ENCODE data around the gene RIGI.
A peak's percentile ranks its signal among the peaks of the same experiment; 100 is the strongest.

Gene RIGI

DNA sequence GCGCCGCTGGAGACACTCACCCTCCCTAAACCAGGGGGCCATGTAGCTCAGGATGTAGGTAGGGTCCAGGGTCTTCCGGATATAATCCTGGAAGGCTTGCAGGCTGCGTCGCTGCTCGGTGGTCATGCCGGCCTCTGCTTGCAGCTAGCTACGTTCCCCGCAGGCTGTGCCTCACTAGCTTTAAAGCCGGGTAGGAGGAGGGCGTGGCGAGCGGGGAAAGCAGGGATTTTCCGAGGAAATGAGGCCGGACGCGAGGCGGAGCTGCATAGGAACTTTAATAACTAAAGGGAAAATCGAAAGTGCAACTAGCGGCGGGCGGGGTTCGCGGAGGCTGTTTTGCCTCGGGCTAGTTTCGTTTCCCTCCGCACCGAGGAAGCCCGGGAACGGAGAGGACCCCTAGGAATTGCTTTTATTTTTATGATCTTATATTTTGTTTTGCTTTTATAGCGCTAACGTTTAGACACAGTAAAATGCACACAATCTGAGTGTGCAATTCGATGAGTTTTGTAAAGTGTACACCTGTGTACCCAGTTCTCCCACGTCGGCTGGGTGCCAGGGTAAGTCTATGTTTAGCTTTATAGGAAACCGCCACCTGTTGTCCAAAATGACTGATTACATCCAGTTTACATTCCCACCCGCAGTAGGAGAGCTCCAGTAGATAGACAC, at the start of gene RIGI:
Gene RIGI, minus strand, starts transcription at position 156 of the 666 bp plus-strand sequence. Its CDS starts 30 bp downstream, at position 126.
- no peak for TF ChIP-seq JUND (IDR thresholded peaks at IDR 0.05; ENCODE audit: low read depth)
- peak in 1 of 2 experiments; percentile 93 for DNase-seq (ENCODE audit: low read depth in 1 of 2, low spot score in 1 of 2)
- in situ Hi-C loops (cut with HindIII; ENCODE audit: low pct_unique_long_range_greater_than_20kb, low sequenced_read_pairs): no loop called here

GRCh38 chr9:32574858-32575257, 48.9 kb upstream of the RIGI start:
- DNase-seq (ENCODE audit: low read depth in 1 of 2, low spot score in 1 of 2): no peak
- TF ChIP-seq JUND (IDR thresholded peaks at IDR 0.05; ENCODE audit: low read depth): no peak
- in situ Hi-C loops (cut with HindIII; ENCODE audit: low pct_unique_long_range_greater_than_20kb, low sequenced_read_pairs): no loop called here

- no peak for TF ChIP-seq JUND (IDR thresholded peaks at IDR 0.05; ENCODE audit: low read depth)
- in situ Hi-C loops (cut with HindIII; ENCODE audit: low pct_unique_long_range_greater_than_20kb, low sequenced_read_pairs): no loop called here
- DNase-seq (ENCODE audit: low read depth in 1 of 2, low spot score in 1 of 2): no peak
These were observed 47.8 kb upstream of the RIGI start for GRCh38 chr9:32573821-32574220.

- in situ Hi-C loops (cut with HindIII; ENCODE audit: low pct_unique_long_range_greater_than_20kb, low sequenced_read_pairs): no loop called here
- TF ChIP-seq JUND (IDR thresholded peaks at IDR 0.05; ENCODE audit: low read depth): no peak
- peak; percentile 67 to 91 for DNase-seq (ENCODE audit: low read depth in 1 of 2, low spot score in 1 of 2)
These were observed 47.0 kb upstream of the RIGI start, which contains the start of gene NDUFB6 for GRCh38 chr9:32572900-32573523. NDUFB6 (minus strand) TSS chr9:32573159; CDS start chr9:32573060, 99 bp downstream.

- no peak for TF ChIP-seq JUND (IDR thresholded peaks at IDR 0.05; ENCODE audit: low read depth)
- in situ Hi-C loops (cut with HindIII; ENCODE audit: low pct_unique_long_range_greater_than_20kb, low sequenced_read_pairs): no loop called here
- peak in 1 of 2 experiments; percentile 54 for DNase-seq (ENCODE audit: low read depth in 1 of 2, low spot score in 1 of 2)
These were observed 46.2 kb upstream of the RIGI start for GRCh38 chr9:32571969-32572899.

DNA sequence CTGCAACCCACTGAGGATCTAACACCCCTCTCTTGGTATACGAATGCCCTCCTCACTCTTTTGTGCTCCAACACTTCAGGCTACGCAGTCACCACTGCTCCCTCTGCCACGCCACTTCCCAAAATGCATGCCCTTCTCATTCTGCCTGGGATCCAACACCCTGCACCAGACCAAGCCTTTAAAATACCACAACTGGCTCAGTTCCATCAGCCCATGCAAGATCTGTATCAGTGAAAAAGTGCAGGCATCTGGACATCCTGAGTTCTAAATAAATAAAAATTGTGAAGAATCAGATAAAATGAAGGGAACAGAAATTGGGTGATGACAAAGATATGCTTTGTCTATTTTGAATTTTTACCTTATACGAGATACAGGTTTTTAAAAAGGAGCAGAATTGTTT, 44.3 kb upstream of the RIGI start:
- DNase-seq (ENCODE audit: low read depth in 1 of 2, low spot score in 1 of 2): no peak
- in situ Hi-C loops (cut with HindIII; ENCODE audit: low pct_unique_long_range_greater_than_20kb, low sequenced_read_pairs): no loop called here
- TF ChIP-seq JUND (IDR thresholded peaks at IDR 0.05; ENCODE audit: low read depth): no peak

DNA sequence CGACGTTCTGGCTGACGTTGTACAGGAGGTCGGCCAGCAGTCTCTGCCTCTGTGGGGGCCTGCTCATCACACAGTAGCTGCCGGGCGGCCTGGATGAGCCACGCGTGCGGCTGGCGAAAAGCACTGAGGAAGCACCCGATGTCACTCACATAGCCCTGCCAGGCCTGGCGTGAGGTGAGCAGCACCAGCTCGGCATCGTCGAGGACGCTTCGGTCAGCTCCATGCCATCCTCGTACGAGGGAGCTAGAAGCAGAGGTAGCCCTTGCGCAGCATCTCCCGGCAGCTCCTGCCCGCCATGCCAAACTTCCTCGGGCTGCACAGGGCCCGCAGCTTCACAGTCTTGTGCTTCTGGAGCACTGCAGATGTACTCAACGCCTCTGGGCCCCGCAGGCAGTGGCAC, 40.8 kb upstream of the RIGI start:
- no peak for TF ChIP-seq JUND (IDR thresholded peaks at IDR 0.05; ENCODE audit: low read depth)
- no peak for DNase-seq (ENCODE audit: low read depth in 1 of 2, low spot score in 1 of 2)
- in situ Hi-C loops (cut with HindIII; ENCODE audit: low pct_unique_long_range_greater_than_20kb, low sequenced_read_pairs): no loop called here

DNA sequence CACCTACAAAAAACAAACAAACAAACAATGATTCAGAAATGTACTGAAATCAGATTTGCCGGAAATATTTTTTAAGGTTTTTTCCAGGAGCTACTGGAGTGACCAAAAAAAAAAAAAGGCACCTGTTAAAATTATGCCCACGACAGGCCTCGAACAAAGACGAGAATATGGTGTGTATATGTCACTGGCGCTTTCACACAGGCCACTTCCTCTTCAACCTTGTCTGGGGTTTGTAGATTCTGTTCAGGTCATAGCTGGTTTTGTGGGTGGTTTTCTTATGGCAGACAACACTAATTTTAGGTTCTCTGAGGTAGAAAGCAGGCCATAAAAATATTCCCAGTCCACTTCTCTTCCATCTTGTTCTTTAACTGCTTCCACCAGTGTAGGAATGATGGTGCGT, 40.0 kb upstream of the RIGI start:
- no peak for TF ChIP-seq JUND (IDR thresholded peaks at IDR 0.05; ENCODE audit: low read depth)
- DNase-seq (ENCODE audit: low read depth in 1 of 2, low spot score in 1 of 2): no peak
- in situ Hi-C loops (cut with HindIII; ENCODE audit: low pct_unique_long_range_greater_than_20kb, low sequenced_read_pairs): no loop called here

- no peak for DNase-seq (ENCODE audit: low read depth in 1 of 2, low spot score in 1 of 2)
These were observed 32.5 kb upstream of the RIGI start for GRCh38 chr9:32558408-32558934.

DNA sequence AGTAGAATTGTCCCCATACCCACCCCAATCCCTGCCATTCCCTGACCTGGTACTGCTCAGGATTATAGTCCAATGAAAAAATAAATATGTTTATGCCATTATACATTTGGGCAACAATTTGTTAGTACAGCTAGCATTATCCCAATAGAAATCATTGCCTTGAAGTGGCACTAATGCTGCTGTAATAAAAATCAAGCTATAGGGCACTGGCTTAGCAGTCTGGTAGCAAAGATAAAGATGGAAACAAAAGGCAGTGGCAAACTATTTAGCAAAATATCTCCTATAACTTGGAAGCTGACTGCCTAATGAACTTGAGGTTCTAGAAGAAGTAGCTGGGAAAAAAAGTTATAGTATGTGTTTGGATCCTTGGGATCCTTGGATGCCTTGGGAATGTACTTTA, 28.6 kb upstream of the RIGI start:
- in situ Hi-C loops (cut with HindIII; ENCODE audit: low pct_unique_long_range_greater_than_20kb, low sequenced_read_pairs): no loop called here
- TF ChIP-seq JUND (IDR thresholded peaks at IDR 0.05; ENCODE audit: low read depth): no peak
- DNase-seq (ENCODE audit: low read depth in 1 of 2, low spot score in 1 of 2): no peak

More at GRCh38 chr9:32558408-32558934, 32.5 kb upstream of the RIGI start:
- in situ Hi-C loops (cut with HindIII; ENCODE audit: low pct_unique_long_range_greater_than_20kb, low sequenced_read_pairs): no loop called here
- no peak for TF ChIP-seq JUND (IDR thresholded peaks at IDR 0.05; ENCODE audit: low read depth)

DNA sequence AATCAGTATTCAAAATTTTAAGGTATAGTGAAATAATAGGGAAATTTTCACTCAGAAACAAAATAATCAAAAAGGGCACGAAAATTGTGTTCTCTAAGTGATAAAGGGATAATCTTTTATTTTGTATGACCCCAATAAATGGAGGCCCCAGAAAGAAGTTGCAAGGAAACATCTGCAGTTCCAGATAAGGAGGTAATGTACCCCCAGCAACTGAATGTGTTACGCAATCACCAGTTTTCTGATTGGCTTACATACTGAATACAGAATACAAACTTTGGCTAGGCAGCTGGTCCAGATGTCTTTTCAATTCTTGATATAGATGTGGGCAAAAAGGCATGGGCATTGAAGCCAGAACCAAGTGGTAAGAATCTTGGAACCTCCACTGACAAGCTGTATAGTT, 28.1 kb upstream of the RIGI start:
- no peak for TF ChIP-seq JUND (IDR thresholded peaks at IDR 0.05; ENCODE audit: low read depth)
- DNase-seq (ENCODE audit: low read depth in 1 of 2, low spot score in 1 of 2): no peak
- in situ Hi-C loops (cut with HindIII; ENCODE audit: low pct_unique_long_range_greater_than_20kb, low sequenced_read_pairs): no loop called here

DNA sequence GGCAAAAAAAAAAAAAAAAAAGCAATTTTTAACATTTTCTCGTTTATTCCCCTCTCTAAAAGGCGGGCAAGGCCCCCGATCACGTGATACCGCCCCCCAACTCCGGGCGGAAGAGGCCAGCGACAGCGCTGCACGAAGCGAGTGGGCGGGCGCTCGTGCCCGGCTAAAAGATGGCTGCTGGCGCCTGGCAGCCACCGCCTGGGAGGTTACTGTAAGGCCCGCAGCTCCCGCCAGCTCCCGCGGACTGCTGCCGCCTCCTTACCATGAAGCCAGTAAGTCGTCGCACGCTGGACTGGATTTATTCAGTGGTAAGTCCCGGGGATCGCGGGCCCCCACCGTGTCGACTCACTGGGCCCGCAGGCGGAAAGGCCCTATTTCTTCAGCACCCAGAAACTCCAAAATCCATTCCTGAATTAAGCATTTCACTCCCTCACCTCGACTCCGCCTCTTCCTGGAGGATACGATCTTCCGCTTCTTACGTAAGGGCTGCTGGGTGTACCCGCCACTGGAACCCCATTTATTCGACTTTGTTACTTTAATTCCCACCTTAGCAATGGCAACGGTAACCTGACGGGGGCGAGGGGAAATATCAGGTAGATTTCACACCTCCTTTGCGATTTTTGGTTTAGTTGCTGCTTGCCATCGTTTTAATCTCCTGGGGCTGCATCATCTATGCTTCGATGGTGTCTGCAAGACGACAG, 26.3 kb upstream of the RIGI start, which contains the start of the genes SMIM27 and TOPORS:
Gene SMIM27, plus strand, starts transcription at position 156 of the 701 bp plus-strand sequence. Its CDS starts 108 bp downstream, at position 264.
Gene TOPORS, minus strand, starts transcription at position 415 of the 701 bp plus-strand sequence. Its CDS starts 150 bp downstream, at position 265.
- DNase-seq (ENCODE audit: low read depth in 1 of 2, low spot score in 1 of 2): peak; percentile 72 to 86
- in situ Hi-C loops (cut with HindIII; ENCODE audit: low pct_unique_long_range_greater_than_20kb, low sequenced_read_pairs): no loop called here
- no peak for TF ChIP-seq JUND (IDR thresholded peaks at IDR 0.05; ENCODE audit: low read depth)

Measured in T47D (cell line).